Liver (tissue), 9 donors: ENCODE data around the gene PITPNC1. TPM values are rescaled to one million over a fixed set of nuclear protein-coding genes. Genes with fewer than 3 reads are reported as not detected.
"Not testable (repeated sequence)": the region's sequence is repeated elsewhere in the genome, so short reads cannot be mapped to it uniquely, and the experiment has no call there.

Experiments
- DNase-seq: peaks from one replicate; pipeline ENCODE4 v3.0.0-alpha.2; 2017; ENCODE audit warnings: low spot score
- H3K27ac ChIP-seq, 2 donors: one replicate each; pipeline ENCODE4 v1.7.0; 2013; ENCODE audit warnings: inconsistent platforms in 2 of 2, low read length in 2 of 2, control low read depth in 1 of 2, low read depth in 1 of 2, mild to moderate bottlenecking in 1 of 2
- H3K27me3 ChIP-seq, 4 donors: one replicate each; pipeline versions ENCODE4 v1.6.1 to v1.7.0; 2013; ENCODE audit warnings: low read length in 3 of 4, inconsistent platforms in 1 of 4, mild to moderate bottlenecking in 1 of 4, moderate library complexity in 1 of 4; ENCODE audit not compliant: control insufficient read depth in 4 of 4, insufficient read depth in 4 of 4
- H3K36me3 ChIP-seq, 4 donors: one replicate each; pipeline versions ENCODE4 v1.6.1 to v1.7.0; 2013; ENCODE audit warnings: low read length in 3 of 4, mild to moderate bottlenecking in 3 of 4, low read depth in 1 of 4, moderate library complexity in 1 of 4; ENCODE audit not compliant: control insufficient read depth in 4 of 4, insufficient read depth in 3 of 4
- H3K4me1 ChIP-seq, 4 donors: one replicate each; pipeline versions ENCODE4 v1.6.1 to v1.7.0; 2013; ENCODE audit warnings: low read length in 3 of 4, mild to moderate bottlenecking in 3 of 4, moderate library complexity in 1 of 4; ENCODE audit not compliant: control insufficient read depth in 4 of 4, insufficient read depth in 4 of 4
- H3K4me3 ChIP-seq, 3 donors: one replicate each; pipeline versions ENCODE4 v1.6.1 to v1.7.0; 2013; ENCODE audit warnings: low read length in 3 of 3, control low read depth in 1 of 3, low read depth in 1 of 3, mild to moderate bottlenecking in 1 of 3
- H3K9ac ChIP-seq, 2 donors: one replicate each; pipeline ENCODE4 v1.7.0; 2013; ENCODE audit warnings: low read length in 2 of 2, mild to moderate bottlenecking in 2 of 2, moderate library complexity in 2 of 2, control low read depth in 1 of 2, low read depth in 1 of 2
- H3K9me3 ChIP-seq, 4 donors: one replicate each; pipeline versions ENCODE4 v1.6.1 to v1.7.0; 2013; ENCODE audit warnings: low read length in 3 of 4; ENCODE audit not compliant: control insufficient read depth in 4 of 4
- ATF3 ChIP-seq: IDR thresholded peaks from 2 replicates; pipeline ENCODE4 v1.6.1; 2016; ENCODE audit warnings: antibody characterized with exemption
- FOXA1 ChIP-seq: IDR thresholded peaks from 2 replicates; pipeline ENCODE4 v1.6.1; 2016; ENCODE audit warnings: antibody characterized with exemption
- FOXA2 ChIP-seq: IDR thresholded peaks from 2 replicates; pipeline ENCODE4 v1.6.1; 2016; ENCODE audit warnings: antibody characterized with exemption
- HNF4A ChIP-seq, 2 donors: conservative IDR thresholded peaks; 2 replicates each; pipeline ENCODE4 v1.6.1; 2016; ENCODE audit warnings: antibody characterized with exemption in 2 of 2, mild to moderate bottlenecking in 2 of 2
- HNF4G ChIP-seq: IDR thresholded peaks from 2 replicates; pipeline ENCODE4 v1.6.1; 2016; ENCODE audit warnings: antibody characterized with exemption
- JUND ChIP-seq, 2 donors: IDR thresholded peaks; 2 replicates each; pipeline ENCODE4 v1.6.1; 2016; ENCODE audit warnings: antibody characterized with exemption in 2 of 2
- MAX ChIP-seq: IDR thresholded peaks from 2 replicates; pipeline ENCODE4 v1.6.1; 2016; ENCODE audit warnings: antibody characterized with exemption
- NR2F2 ChIP-seq: IDR thresholded peaks from 2 replicates; pipeline ENCODE4 v1.6.1; 2016; ENCODE audit warnings: antibody characterized with exemption
- RAD21 ChIP-seq, 2 donors: IDR thresholded peaks; 2 replicates each; pipeline ENCODE4 v1.6.1; 2016; ENCODE audit warnings: antibody characterized with exemption in 2 of 2, mild to moderate bottlenecking in 2 of 2
- REST ChIP-seq: IDR thresholded peaks from 2 replicates; pipeline ENCODE4 v1.6.1; 2016; ENCODE audit warnings: antibody characterized with exemption, mild to moderate bottlenecking
- RXRA ChIP-seq, 2 donors: IDR thresholded peaks; 2 replicates each; pipeline ENCODE4 v1.6.1; 2017 to 2018; ENCODE audit warnings: antibody characterized with exemption in 2 of 2, mild to moderate bottlenecking in 1 of 2
- SP1 ChIP-seq: IDR thresholded peaks from 2 replicates; pipeline ENCODE4 v1.6.1; 2018; ENCODE audit warnings: antibody characterized with exemption, mild to moderate bottlenecking
- YY1 ChIP-seq: IDR thresholded peaks from 2 replicates; pipeline ENCODE4 v1.6.1; 2016; ENCODE audit warnings: antibody characterized with exemption, mild to moderate bottlenecking
- WGBS: extraction: QIAGEN DNeasy Blood & Tissue Kit; methylation state at CpG from one replicate; pipeline ENCODE4 v1.1.7; 2013; 5-methylcytosine and 5-hydroxymethylcytosine counted together
- polyA plus RNA-seq, 2 donors: library from polyadenylated mRNA; stranded (reverse) in 1 of 2; unstranded in 1 of 2; fragments of 200-250 nt in 1 of 2; fragments of >200 nt in 1 of 2; fragmentation: Nextera tagmentation in 1 of 2; extraction: Ambion mirVana in 1 of 2; gene quantifications; one replicate each; pipeline versions ENCODE4 v1.2.1 to v1.2.3, GENCODE V29; 2013 to 2015
- total RNA-seq, 2 donors: library from RNA; depleted of rRNA; stranded (reverse); fragments of >200 nt; gene quantifications; one replicate each; pipeline ENCODE4 v1.2.3, GENCODE V29; 2014
- donor health status: healthy.
- donor health status: healthy.
- donor health status: healthy.
- donor health status: healthy.
- donor health status: healthy.

PITPNC1 gene
- total RNA-seq = 10 to 100 TPM in 1 of 2 donors, 1 to 10 TPM in 1; 2.3 to 10.2 TPM
- polyA plus RNA-seq = 1 to 10 TPM; 3.5 to 7.9 TPM

- Histone ChIP-seq H3K4me1 (peaks cover 2 to 25% (median 16%) of the 10 kb centered on the region in 4 donors), H3K9ac (peak within 1 kb of the TSS; percentile 82 to 94), H3K4me3 (peak within 1 kb of the TSS; percentile 74 to 86 (median 77)), H3K36me3 (no peaks in the 10 kb centered on the region), H3K9me3 (no peaks in the 10 kb centered on the region), H3K27ac (peak within 1 kb of the TSS; percentile 92 to 93), H3K27me3 (no peaks in the 10 kb centered on the region)
- peak; percentile 76 for DNase-seq
- WGBS = under 1% methylated on average over 56 of the region's 56 CpGs
- TF ChIP-seq FOXA2 = no peak
- peak; percentile 47 for TF ChIP-seq REST
- TF ChIP-seq FOXA1 = no peak
- peak in 1 of 2 donors; percentile 23 for TF ChIP-seq JUND (IDR thresholded peaks at IDR 0.05)
- TF ChIP-seq RAD21 (IDR thresholded peaks at IDR 0.05) = peak; percentile 35 to 45
- peak; percentile 4 for TF ChIP-seq SP1
- TF ChIP-seq RXRA (IDR thresholded peaks at IDR 0.05) = peak in 1 of 2 donors; percentile 67
- TF ChIP-seq HNF4A (conservative IDR thresholded peaks at IDR 0.05) = no peak
- TF ChIP-seq YY1 = peak; percentile 75
- TF ChIP-seq HNF4G = no peak
Observed at GRCh38 chr17:67376737-67377487, at the start of gene PITPNC1. TSS of gene PITPNC1 (plus strand) at chr17:67377281.

- Histone ChIP-seq H3K4me1 (peaks cover 0 to 4% (median 1%) of the 10 kb centered on the region in 4 donors), H3K9me3 (no peaks in the 10 kb centered on the region), H3K27me3 (no peaks in the 10 kb centered on the region), H3K27ac (no peak overlapping the region), H3K4me3 (no peak overlapping the region), H3K36me3 (no peaks in the 10 kb centered on the region), H3K9ac (no peak overlapping the region)
- 96% methylated on average over 3 of the region's 3 CpGs for WGBS
- no peak for TF ChIP-seq ATF3
- no peak for TF ChIP-seq FOXA2
- TF ChIP-seq JUND (IDR thresholded peaks at IDR 0.05) = no peak
- no peak for TF ChIP-seq MAX
- TF ChIP-seq NR2F2 = no peak
- DNase-seq = no peak
Observed at GRCh38 chr17:67328026-67328425, 49.1 kb upstream of the PITPNC1 start.

GRCh38 chr17:67331381-67332161 lies 45.5 kb upstream of the PITPNC1 start:
- H3K9me3 ChIP-seq, H3K36me3 ChIP-seq, DNase-seq, H3K27ac ChIP-seq, H3K9ac ChIP-seq, H3K27me3 ChIP-seq, H3K4me1 ChIP-seq, H3K4me3 ChIP-seq: not testable (repeated sequence)
- 92% methylated on average over 8 of the region's 8 CpGs for WGBS
